ENCODE measurements around the gene ZNF503. TPM values are rescaled to one million over a fixed set of nuclear protein-coding genes. Genes with fewer than 3 reads are reported as not detected.
A peak's percentile ranks its signal among the peaks of the same experiment; 100 is the strongest.

Gene ZNF503
- polyA plus RNA-seq, 2 donors = 14.5 to 19.4 TPM

GRCh38 chr10:75396631-75397495, 4.7 kb downstream of the ZNF503 start:
- H3K4me1 ChIP-seq (ENCODE audit: control insufficient read depth in 2 of 2, insufficient read depth in 2 of 2, low read length in 1 of 2) = peaks cover 0 to 7% of the 10 kb centered on the region in 2 donors
- peaks cover 0 to 14% of the 10 kb centered on the region in 2 donors for H3K36me3 ChIP-seq (ENCODE audit: control insufficient read depth in 2 of 2, insufficient read depth in 2 of 2, low read length in 1 of 2)
- H3K27ac ChIP-seq (ENCODE audit: low read depth in 2 of 2, low read length in 1 of 2) = peak overlapping the region; percentile 93 to 96
- WGBS, 2 donors = 8 to 12% methylated on average over 57 to 71 of the region's 71 CpGs
- no peaks in the 10 kb centered on the region for H3K9me3 ChIP-seq (ENCODE audit: control insufficient read depth in 2 of 2, insufficient read depth in 1 of 2, low read depth in 1 of 2, low read length in 1 of 2)
- H3K4me3 ChIP-seq (ENCODE audit: low read depth in 1 of 2, low read length in 2 of 2) = peak overlapping the region; percentile 72 to 80
- H3K27me3 ChIP-seq (ENCODE audit: control insufficient read depth in 1 of 2, insufficient read depth in 2 of 2, low read length in 2 of 2) = no peaks in the 10 kb centered on the region

GRCh38 chr10:75395932-75396630, 5.5 kb downstream of the ZNF503 start:
- Histone ChIP-seq H3K4me3 (ENCODE audit: low read depth in 1 of 2, low read length in 2 of 2) (peak overlapping the region; percentile 72 to 80), H3K27ac (ENCODE audit: low read depth in 2 of 2, low read length in 1 of 2) (peak overlapping the region; percentile 93 to 96), H3K36me3 (ENCODE audit: control insufficient read depth in 2 of 2, insufficient read depth in 2 of 2, low read length in 1 of 2) (peaks cover 0 to 14% of the 10 kb centered on the region in 2 donors), H3K4me1 (ENCODE audit: control insufficient read depth in 2 of 2, insufficient read depth in 2 of 2, low read length in 1 of 2) (peaks cover 0 to 7% of the 10 kb centered on the region in 2 donors), H3K27me3 (ENCODE audit: control insufficient read depth in 1 of 2, insufficient read depth in 2 of 2, low read length in 2 of 2) (no peaks in the 10 kb centered on the region), H3K9me3 (ENCODE audit: control insufficient read depth in 2 of 2, insufficient read depth in 1 of 2, low read depth in 1 of 2, low read length in 1 of 2) (no peaks in the 10 kb centered on the region)
- WGBS, 2 donors = 10 to 12% methylated on average over 65 of the region's 65 CpGs

GRCh38 chr10:75395066-75395931, 6.3 kb downstream of the ZNF503 start:
- Histone ChIP-seq H3K4me1 (ENCODE audit: control insufficient read depth in 2 of 2, insufficient read depth in 2 of 2, low read length in 1 of 2) (peaks cover 0 to 7% of the 10 kb centered on the region in 2 donors), H3K9me3 (ENCODE audit: control insufficient read depth in 2 of 2, insufficient read depth in 1 of 2, low read depth in 1 of 2, low read length in 1 of 2) (no peaks in the 10 kb centered on the region), H3K27ac (ENCODE audit: low read depth in 2 of 2, low read length in 1 of 2) (peak overlapping the region; percentile 93 to 96), H3K27me3 (ENCODE audit: control insufficient read depth in 1 of 2, insufficient read depth in 2 of 2, low read length in 2 of 2) (no peaks in the 10 kb centered on the region), H3K4me3 (ENCODE audit: low read depth in 1 of 2, low read length in 2 of 2) (peak overlapping the region; percentile 72 to 80), H3K36me3 (ENCODE audit: control insufficient read depth in 2 of 2, insufficient read depth in 2 of 2, low read length in 1 of 2) (peaks cover 0 to 14% of the 10 kb centered on the region in 2 donors)
- WGBS, 2 donors = 9 to 10% methylated on average over 56 to 64 of the region's 64 CpGs

- no peaks in the 10 kb centered on the region for H3K9me3 ChIP-seq (ENCODE audit: control insufficient read depth in 2 of 2, insufficient read depth in 1 of 2, low read depth in 1 of 2, low read length in 1 of 2)
- no peaks in the 10 kb centered on the region for H3K27me3 ChIP-seq (ENCODE audit: control insufficient read depth in 1 of 2, insufficient read depth in 2 of 2, low read length in 2 of 2)
- 84 to 92% methylated on average over 7 of the region's 7 CpGs for WGBS, 2 donors
- H3K4me1 ChIP-seq (ENCODE audit: control insufficient read depth in 2 of 2, insufficient read depth in 2 of 2, low read length in 1 of 2) = peaks cover 0 to 5% of the 10 kb centered on the region in 2 donors
- no peak overlapping the region for H3K4me3 ChIP-seq (ENCODE audit: low read depth in 1 of 2, low read length in 2 of 2)
- H3K36me3 ChIP-seq (ENCODE audit: control insufficient read depth in 2 of 2, insufficient read depth in 2 of 2, low read length in 1 of 2) = peaks cover 0 to 8% of the 10 kb centered on the region in 2 donors
- H3K27ac ChIP-seq (ENCODE audit: low read depth in 2 of 2, low read length in 1 of 2) = peak overlapping the region in 1 of 2 donors; percentile 96
These were observed 7.3 kb downstream of the ZNF503 start for GRCh38 chr10:75394221-75394620.

GRCh38 chr10:75392744-75393143, 8.8 kb downstream of the ZNF503 start:
- Histone ChIP-seq H3K36me3 (ENCODE audit: control insufficient read depth in 2 of 2, insufficient read depth in 2 of 2, low read length in 1 of 2) (no peaks in the 10 kb centered on the region), H3K27me3 (ENCODE audit: control insufficient read depth in 1 of 2, insufficient read depth in 2 of 2, low read length in 2 of 2) (no peaks in the 10 kb centered on the region), H3K4me1 (ENCODE audit: control insufficient read depth in 2 of 2, insufficient read depth in 2 of 2, low read length in 1 of 2) (peaks cover 0 to 5% of the 10 kb centered on the region in 2 donors), H3K27ac (ENCODE audit: low read depth in 2 of 2, low read length in 1 of 2) (no peak overlapping the region), H3K9me3 (ENCODE audit: control insufficient read depth in 2 of 2, insufficient read depth in 1 of 2, low read depth in 1 of 2, low read length in 1 of 2) (no peaks in the 10 kb centered on the region), H3K4me3 (ENCODE audit: low read depth in 1 of 2, low read length in 2 of 2) (no peak overlapping the region)

GRCh38 chr10:75392271-75392670, 9.3 kb downstream of the ZNF503 start:
- Histone ChIP-seq H3K4me3 (ENCODE audit: low read depth in 1 of 2, low read length in 2 of 2) (no peak overlapping the region), H3K4me1 (ENCODE audit: control insufficient read depth in 2 of 2, insufficient read depth in 2 of 2, low read length in 1 of 2) (peaks cover 0 to 5% of the 10 kb centered on the region in 2 donors), H3K27ac (ENCODE audit: low read depth in 2 of 2, low read length in 1 of 2) (no peak overlapping the region), H3K36me3 (ENCODE audit: control insufficient read depth in 2 of 2, insufficient read depth in 2 of 2, low read length in 1 of 2) (no peaks in the 10 kb centered on the region), H3K9me3 (ENCODE audit: control insufficient read depth in 2 of 2, insufficient read depth in 1 of 2, low read depth in 1 of 2, low read length in 1 of 2) (no peaks in the 10 kb centered on the region), H3K27me3 (ENCODE audit: control insufficient read depth in 1 of 2, insufficient read depth in 2 of 2, low read length in 2 of 2) (no peaks in the 10 kb centered on the region)
- 89 to 95% methylated on average over 2 of the region's 2 CpGs for WGBS, 2 donors

GRCh38 chr10:75390178-75390577, 11.4 kb downstream of the ZNF503 start:
- Histone ChIP-seq H3K4me1 (ENCODE audit: control insufficient read depth in 2 of 2, insufficient read depth in 2 of 2, low read length in 1 of 2) (peaks cover 0 to 5% of the 10 kb centered on the region in 2 donors), H3K27me3 (ENCODE audit: control insufficient read depth in 1 of 2, insufficient read depth in 2 of 2, low read length in 2 of 2) (no peaks in the 10 kb centered on the region), H3K27ac (ENCODE audit: low read depth in 2 of 2, low read length in 1 of 2) (no peak overlapping the region), H3K36me3 (ENCODE audit: control insufficient read depth in 2 of 2, insufficient read depth in 2 of 2, low read length in 1 of 2) (no peaks in the 10 kb centered on the region), H3K9me3 (ENCODE audit: control insufficient read depth in 2 of 2, insufficient read depth in 1 of 2, low read depth in 1 of 2, low read length in 1 of 2) (peaks cover 0 to 3% of the 10 kb centered on the region in 2 donors), H3K4me3 (ENCODE audit: low read depth in 1 of 2, low read length in 2 of 2) (no peak overlapping the region)

- WGBS, 2 donors = 98 to 100% methylated on average over 3 of the region's 3 CpGs
- H3K4me1 ChIP-seq (ENCODE audit: control insufficient read depth in 2 of 2, insufficient read depth in 2 of 2, low read length in 1 of 2) = no peaks in the 10 kb centered on the region
- H3K9me3 ChIP-seq (ENCODE audit: control insufficient read depth in 2 of 2, insufficient read depth in 1 of 2, low read depth in 1 of 2, low read length in 1 of 2) = peaks cover 0 to 3% of the 10 kb centered on the region in 2 donors
- H3K4me3 ChIP-seq (ENCODE audit: low read depth in 1 of 2, low read length in 2 of 2) = no peak overlapping the region
- no peaks in the 10 kb centered on the region for H3K27me3 ChIP-seq (ENCODE audit: control insufficient read depth in 1 of 2, insufficient read depth in 2 of 2, low read length in 2 of 2)
- H3K27ac ChIP-seq (ENCODE audit: low read depth in 2 of 2, low read length in 1 of 2) = no peak overlapping the region
- H3K36me3 ChIP-seq (ENCODE audit: control insufficient read depth in 2 of 2, insufficient read depth in 2 of 2, low read length in 1 of 2) = no peaks in the 10 kb centered on the region
These were observed 13.5 kb downstream of the ZNF503 start for GRCh38 chr10:75388082-75388481.

GRCh38 chr10:75386128-75386527, 15.4 kb downstream of the ZNF503 start:
- H3K4me3 ChIP-seq (ENCODE audit: low read depth in 1 of 2, low read length in 2 of 2) = no peak overlapping the region
- peaks cover 0 to 3% of the 10 kb centered on the region in 2 donors for H3K9me3 ChIP-seq (ENCODE audit: control insufficient read depth in 2 of 2, insufficient read depth in 1 of 2, low read depth in 1 of 2, low read length in 1 of 2)
- no peaks in the 10 kb centered on the region for H3K27me3 ChIP-seq (ENCODE audit: control insufficient read depth in 1 of 2, insufficient read depth in 2 of 2, low read length in 2 of 2)
- WGBS, 2 donors = 92 to 99% methylated on average over 3 of the region's 3 CpGs
- no peak overlapping the region for H3K27ac ChIP-seq (ENCODE audit: low read depth in 2 of 2, low read length in 1 of 2)
- H3K4me1 ChIP-seq (ENCODE audit: control insufficient read depth in 2 of 2, insufficient read depth in 2 of 2, low read length in 1 of 2) = no peaks in the 10 kb centered on the region
- H3K36me3 ChIP-seq (ENCODE audit: control insufficient read depth in 2 of 2, insufficient read depth in 2 of 2, low read length in 1 of 2) = no peaks in the 10 kb centered on the region
